HG03175 (cell line): Measurements from ENCODE around the gene SRPK3.

ENCODE experiments used
- ATAC-seq: cut with Tn5 transposase; IDR thresholded peaks from one replicate; pipeline ENCODE4 v1.9.1; 2021; ENCODE audit warnings: mild to moderate bottlenecking, moderate library complexity; ENCODE audit not compliant: unreplicated experiment

The SRPK3 gene

DNA sequence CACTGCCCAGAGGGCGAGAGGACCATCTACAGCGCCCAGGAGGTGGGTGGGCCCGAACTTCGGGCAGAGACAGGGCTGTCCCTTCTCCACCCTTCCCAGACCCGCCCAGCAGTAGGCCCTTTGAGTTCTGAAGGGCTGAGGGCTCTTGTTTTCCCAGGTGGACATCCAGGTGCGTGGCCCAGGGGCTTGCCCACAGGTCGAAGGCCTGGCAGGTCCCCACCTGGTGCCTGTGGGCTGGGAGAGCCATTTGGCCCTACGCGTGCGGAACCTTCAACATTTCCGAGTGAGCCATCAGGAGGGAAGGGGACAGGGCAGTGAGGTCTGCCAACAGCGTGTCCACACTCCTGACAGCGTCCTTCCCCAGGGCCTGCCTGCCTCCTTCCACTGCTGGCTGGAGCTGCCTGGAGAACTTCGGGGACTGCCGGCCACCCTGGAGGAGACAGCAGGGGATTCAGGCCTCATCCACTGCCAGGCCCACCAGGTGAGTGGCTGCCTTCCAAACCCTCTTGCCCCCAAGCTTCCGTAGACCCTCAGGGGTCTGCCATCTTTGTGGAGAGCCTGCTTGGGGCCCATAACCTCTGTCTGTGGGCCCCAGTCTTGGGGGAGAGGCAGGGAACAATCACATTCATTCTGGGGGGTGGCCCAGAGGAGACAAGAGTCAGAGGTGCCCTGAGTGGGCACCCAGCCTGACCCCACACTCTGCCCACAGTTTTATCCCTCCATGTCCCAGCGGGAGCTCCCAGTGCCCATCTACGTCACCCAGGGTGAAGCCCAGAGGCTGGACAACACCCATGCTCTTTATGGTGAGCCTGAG, 10.0 kb upstream of the SRPK3 start:
- no peak for ATAC-seq

DNA sequence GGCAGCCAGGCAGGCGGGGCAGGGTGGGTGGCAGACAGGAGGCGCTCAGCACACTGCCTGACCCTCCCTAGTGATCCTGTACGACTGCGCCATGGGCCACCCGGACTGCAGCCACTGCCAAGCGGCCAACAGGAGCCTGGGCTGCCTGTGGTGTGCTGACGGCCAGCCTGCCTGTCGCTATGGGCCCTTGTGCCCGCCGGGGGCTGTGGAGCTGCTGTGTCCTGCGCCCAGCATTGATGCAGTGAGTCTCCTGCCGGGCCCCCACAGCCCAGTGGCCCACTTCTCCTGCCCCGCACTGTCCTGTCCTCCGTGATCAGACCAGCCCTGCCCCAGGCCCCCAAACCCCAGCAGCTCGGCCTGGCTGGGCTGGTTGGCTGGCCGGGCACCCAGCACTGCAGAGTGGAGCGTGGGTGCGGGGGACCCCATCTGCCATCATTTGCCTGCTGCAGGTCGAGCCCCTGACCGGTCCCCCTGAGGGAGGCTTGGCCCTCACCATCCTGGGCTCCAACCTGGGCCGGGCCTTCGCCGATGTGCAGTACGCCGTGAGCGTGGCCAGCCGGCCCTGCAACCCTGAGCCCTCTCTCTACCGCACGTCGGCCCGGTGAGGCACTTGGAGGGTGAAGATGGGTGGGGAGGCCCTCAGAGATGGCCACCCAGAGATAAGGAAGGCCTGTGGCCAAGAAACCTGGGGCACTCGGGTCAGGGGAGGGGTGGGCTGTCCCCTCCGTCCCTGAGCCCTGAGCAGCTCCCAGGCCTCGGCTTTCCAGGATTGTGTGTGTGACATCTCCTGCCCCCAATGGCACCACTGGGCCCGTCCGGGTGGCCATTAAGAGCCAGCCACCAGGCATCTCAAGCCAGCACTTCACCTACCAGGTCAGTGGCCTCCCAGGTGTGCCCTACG, 9.2 kb upstream of the SRPK3 start:
- ATAC-seq = no peak

DNA sequence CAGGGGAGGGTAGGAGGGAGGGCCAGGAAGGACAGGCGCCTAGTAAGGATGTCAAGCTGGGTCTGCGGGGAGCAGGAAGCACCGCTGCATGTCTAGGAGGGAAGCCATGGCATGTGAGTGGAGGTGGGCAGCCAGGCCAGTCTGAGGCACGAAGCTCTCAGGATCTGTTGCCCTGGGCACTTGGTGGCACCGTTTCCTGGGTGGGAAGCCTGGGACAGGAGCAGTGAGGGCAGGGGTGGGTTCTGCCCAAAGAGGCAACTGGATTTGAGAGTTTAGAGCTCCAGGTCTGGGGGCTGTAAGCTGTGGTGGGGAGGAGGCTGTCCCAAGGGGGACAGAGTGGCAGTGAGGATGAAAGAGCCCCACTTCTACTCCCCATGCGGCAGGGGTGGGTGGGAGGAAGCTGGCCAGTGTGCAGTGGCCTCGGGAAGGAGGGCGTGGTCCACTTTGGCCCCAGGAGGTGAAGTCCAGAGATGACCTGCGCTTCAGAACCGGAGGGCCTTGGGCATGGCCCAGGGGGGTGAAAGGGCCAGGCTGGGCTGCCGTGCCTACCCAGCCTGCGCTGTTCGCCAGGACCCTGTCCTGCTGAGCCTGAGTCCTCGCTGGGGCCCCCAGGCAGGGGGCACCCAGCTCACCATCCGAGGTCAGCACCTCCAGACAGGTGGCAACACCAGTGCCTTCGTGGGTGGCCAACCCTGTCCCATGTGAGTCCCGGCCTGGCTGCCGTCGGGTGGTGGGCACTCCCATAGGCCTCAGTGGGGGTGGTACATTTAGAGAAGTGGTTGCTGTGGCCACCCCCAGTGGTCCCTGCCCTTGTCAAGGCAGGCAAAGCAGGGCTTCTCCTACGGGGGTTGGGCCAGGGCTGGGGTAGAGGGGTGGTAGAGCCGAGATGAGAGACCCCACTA, 8.3 kb upstream of the SRPK3 start:
- ATAC-seq = no peak

DNA sequence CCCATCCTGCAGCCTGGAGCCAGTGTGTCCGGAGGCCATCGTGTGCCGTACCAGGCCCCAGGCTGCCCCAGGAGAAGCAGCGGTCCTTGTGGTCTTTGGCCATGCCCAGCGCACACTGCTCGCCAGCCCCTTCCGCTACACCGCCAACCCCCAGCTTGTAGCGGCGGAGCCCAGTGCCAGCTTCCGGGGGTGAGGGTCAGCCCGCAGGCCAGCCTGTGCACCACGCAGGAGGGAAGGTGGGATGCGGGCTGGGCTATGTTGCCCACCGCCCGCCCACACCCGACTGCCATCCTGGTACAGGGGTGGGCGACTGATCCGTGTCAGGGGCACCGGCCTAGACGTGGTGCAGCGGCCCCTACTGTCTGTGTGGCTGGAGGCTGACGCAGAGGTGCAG, 7.6 kb upstream of the SRPK3 start:
- ATAC-seq = no peak

DNA sequence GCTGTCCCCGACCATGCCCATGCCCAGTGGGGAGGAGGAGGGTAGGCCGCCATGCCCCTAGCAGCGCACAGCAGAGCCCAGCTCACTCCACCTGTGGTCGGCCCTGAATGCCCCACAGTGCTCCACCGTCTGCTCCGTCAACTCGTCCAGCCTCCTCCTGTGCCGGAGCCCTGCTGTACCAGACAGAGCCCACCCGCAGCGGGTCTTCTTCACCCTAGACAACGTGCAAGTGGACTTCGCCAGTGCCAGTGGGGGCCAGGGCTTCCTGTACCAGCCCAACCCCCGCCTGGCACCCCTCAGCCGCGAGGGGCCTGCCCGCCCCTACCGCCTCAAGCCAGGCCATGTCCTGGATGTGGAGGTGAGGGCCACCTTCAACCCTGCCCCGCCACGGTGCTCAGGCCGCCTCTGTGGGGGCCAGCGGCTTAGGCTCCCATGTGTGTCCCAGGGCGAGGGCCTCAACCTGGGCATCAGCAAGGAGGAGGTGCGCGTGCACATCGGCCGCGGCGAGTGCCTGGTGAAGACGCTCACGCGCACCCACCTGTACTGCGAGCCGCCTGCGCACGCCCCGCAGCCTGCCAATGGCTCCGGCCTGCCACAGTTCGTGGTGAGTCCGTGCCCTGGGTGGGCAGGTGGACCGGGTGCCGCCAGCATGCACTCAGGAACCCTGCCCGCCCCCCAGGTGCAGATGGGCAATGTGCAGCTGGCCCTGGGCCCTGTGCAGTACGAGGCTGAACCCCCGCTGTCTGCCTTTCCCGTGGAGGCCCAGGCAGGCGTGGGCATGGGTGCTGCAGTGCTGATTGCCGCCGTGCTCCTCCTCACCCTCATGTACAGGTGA, 6.9 kb upstream of the SRPK3 start:
- ATAC-seq = no peak

DNA sequence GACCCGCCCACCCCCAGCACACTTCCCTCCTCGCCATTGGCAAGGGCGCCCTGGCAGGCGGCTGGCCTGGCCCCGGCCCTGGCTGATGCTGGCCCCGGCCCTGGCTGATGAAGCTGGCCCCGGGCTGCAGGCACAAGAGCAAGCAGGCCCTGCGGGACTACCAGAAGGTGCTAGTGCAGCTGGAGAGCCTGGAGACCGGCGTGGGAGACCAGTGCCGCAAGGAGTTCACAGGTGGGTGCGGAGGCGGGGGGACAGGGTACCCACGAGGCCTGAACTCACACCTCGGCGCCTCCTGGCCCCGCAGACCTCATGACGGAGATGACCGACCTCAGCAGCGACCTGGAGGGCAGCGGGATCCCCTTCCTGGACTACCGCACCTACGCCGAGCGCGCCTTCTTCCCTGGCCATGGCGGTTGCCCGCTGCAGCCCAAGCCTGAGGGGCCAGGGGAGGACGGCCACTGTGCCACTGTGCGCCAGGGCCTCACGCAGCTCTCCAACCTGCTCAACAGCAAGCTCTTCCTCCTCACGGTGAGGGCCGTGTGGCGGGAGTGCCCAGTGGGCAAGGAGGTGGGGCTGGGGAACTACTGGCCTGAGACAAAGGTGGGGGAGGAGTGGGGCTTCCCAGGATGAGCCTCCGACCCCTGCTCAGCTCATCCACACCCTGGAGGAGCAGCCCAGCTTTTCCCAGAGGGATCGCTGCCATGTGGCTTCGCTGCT, 6.1 kb upstream of the SRPK3 start:
- ATAC-seq = no peak

DNA sequence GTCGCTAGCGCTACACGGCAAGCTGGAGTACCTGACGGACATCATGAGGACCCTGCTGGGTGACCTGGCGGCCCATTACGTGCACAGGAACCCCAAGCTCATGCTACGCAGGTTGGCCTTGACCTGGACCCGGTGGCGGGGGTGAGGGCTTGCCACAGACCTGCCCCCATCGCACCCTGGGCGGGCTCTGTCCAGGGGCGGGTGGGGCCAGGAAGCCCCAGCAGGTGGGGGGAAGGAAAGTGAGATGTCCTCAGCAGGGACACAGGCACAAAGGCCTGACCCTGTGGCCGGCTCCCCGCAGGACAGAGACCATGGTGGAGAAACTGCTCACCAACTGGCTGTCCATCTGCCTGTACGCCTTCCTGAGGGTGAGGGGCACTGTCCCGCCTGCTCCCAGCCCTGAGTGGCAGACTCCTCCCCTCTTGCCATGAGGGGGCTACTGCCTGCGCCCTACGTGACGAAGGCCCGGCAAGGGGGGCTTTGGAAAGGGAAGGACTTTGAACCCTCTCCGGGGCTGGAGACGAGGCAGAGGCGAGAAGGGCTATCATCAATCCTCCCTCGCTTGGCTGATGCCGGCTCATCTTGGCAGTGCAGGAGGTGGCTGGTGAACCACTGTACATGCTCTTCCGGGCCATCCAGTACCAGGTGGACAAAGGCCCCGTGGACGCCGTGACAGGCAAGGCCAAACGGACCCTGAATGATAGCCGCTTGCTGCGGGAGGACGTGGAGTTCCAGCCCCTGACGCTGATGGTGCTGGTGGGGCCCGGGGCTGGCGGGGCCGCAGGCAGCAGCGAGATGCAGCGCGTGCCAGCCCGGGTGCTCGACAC, 5.3 kb upstream of the SRPK3 start:
- ATAC-seq = no peak

DNA sequence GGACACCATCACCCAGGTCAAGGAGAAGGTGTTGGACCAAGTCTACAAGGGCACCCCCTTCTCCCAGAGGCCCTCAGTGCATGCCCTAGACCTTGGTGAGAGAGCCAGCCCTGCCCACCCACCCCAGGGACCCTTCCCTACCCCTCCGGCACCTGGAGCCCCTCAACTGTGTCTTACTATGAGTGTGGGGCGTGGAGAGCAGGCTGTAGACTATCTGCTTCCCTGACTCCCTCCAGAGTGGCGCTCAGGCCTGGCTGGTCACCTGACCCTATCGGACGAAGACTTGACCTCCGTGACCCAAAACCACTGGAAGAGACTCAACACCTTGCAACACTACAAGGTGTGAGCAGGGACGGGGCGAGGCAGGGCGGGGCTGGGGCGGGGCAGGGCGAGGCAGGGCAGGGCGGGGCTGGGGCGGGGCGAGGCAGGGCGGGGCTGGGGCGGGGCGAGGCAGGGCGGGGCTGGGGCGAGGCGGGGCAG, 4.7 kb upstream of the SRPK3 start:
- ATAC-seq = no peak

DNA sequence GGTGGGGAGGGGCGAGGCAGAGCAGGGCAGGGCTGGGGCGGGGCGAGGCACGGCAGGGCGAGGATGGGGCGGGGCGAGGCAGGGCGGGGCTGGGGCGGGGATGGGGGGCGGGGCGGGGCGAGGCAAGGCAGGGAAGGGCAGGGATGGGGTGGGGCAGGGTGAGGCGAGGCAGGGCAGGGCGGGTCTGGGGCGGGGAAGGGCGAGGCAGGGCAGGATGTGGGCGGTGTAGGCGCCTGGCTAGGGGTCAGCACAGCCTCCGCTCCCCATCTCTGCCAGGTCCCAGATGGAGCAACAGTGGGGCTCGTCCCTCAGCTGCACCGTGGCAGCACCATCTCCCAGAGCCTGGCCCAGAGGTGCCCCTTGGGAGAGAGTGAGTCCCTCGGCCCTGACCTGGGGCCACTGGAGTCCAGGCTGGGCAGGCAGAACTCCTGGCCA, 4.2 kb upstream of the SRPK3 start:
- ATAC-seq = no peak

DNA sequence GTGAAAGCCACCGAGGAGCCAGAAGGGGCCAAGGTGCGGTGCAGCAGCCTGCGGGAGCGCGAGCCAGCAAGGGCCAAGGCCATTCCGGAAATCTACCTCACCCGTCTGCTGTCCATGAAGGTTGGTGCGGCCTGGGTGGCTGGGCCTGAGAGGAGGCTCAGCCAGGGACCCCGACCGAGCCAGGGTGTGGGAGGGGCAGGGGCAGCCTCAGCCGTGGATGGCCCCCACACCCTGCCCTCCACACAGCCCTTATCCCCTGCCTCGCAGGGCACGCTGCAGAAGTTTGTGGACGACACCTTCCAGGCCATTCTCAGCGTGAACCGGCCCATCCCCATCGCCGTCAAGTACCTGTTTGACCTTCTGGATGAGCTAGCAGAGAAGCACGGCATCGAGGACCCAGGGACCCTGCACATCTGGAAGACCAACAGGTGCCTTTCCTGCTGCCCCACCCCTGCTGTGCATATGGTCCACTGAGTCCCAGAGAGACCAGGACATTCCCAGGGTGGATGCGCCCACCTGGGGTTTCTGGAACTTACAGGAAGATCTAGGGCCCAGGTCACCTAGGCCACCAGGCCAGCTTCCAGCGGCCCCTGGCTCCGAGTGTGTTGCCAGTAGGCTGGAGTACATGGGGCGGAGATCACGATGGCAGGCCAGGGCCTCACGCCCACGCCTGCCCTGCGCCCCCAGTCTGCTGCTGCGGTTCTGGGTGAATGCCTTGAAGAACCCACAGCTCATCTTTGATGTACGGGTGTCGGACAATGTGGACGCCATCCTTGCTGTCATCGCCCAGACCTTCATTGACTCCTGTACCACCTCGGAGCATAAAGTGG, 3.4 kb upstream of the SRPK3 start:
- ATAC-seq = no peak

DNA sequence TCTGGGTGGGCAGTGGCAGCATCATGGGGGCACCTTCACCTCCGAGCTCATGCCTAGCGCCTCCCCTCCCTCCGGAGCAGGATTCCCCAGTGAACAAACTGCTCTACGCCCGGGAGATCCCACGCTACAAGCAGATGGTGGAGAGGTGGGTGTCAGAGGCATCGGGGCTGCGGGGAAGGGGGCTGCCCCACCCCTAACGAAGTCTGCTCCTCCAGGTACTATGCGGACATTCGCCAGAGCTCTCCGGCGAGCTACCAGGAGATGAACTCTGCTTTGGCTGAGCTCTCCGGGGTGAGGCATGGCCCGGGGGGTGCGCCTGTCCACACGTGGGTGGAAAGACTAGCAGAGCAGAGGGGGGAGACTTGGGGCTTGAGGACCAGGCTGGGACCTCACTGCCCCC, 2.7 kb upstream of the SRPK3 start:
- ATAC-seq = no peak

DNA sequence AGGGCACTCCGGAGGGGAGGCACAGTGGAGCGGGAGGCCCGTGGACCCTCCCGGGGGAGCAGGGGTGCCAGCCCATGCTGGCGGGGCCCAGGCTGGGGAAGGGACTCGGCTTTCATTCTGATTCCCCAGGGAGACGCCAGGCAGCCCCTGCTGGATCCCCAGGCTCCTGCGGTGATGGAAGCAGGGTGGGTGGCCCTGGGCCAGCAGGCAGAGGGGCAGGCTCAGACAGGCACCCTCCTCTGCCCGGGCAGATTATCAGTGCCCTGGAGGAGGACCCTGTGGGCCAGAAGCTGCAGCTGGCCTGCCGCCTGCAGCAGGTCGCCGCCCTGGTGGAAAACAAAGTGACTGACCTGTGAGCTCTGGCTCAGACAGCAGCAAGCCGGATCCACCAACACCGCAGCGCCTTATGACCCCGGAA, 2.1 kb upstream of the SRPK3 start:
- no peak for ATAC-seq

DNA sequence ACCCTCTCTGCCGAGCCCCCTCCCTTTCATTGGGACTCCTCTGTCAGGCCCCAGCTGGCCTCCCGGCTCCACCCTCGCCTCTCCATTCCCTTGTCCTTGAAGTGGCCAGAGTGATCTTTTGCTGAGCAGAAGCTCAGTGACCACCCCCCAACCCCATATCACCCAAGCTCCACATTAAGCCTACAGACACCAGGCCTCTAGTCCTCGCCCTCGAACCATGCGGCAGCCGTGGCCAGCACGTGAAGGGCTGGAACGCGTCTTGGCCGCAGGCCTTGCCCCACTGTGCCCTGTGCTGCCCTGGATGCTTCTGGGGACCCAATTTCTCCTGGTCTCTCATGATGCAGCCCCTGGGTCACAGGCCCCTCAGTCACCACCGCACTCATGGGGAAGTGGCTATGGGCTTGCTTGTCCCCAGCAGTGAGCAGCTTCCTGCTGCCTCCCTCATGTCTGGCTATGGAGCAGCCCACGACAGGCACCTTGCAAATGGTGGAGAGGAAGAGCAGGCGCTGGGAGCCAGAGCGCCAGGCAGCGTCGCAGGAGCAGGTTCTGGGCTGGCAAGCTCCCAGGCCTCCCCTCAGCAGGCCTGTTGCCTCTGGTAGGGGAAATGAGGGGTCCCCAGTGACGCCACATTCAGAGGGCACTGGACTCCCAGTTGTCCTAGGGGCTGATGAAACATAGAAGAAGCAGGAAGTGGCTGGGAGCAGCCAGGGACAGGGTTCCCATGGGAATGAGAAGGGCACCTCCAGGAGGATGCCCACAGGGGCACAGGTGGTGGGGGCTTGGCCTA, 757 bp upstream of the SRPK3 start:
- ATAC-seq = no peak

DNA sequence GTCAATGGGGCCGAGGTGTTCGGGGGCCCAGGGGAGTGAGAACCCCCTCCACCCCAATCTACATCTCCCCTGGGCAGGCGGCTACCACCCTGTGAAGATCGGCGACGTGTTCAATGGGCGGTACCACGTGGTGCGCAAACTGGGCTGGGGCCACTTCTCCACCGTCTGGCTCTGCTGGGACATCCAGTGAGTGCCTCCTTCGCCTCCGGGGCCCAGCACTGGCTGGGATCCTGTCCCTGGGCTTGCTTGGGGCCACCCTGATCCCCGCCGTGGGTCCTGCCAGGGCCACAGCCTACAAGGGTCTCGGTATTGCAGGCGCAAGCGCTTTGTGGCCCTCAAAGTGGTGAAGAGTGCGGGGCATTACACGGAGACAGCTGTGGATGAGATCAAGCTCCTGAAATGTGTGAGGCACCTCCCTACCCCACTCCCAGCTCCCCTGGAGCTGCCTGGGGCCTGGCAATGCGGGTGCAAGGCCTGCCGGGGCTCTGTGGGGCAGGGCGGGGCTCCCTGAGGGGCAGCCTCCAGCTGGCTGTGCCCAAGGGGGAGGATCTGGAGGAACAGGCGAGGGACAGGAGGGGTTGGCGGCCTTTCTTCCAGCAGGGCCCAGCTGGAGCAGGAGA, 697 bp downstream of the SRPK3 start:
- no peak for ATAC-seq

DNA sequence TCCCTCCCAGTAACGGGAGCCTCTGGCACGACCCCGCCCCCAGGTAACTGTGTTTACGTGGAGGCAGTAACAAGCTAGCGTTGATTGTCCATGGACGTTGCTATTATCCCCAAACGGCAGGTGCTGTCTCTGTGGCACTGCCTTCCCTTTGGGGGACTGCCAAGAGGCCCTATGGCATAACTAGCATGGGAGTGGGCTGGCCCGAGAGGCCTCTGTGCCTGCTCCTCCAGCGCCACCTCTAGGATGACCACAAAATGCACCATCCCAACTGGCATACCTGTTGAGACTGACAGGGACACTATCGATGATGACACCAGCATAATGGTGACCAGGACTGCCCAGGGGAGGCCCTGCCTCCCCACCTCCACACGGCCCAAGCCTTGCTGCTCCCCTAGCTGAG, 1.5 kb downstream of the SRPK3 start:
- ATAC-seq = no peak

DNA sequence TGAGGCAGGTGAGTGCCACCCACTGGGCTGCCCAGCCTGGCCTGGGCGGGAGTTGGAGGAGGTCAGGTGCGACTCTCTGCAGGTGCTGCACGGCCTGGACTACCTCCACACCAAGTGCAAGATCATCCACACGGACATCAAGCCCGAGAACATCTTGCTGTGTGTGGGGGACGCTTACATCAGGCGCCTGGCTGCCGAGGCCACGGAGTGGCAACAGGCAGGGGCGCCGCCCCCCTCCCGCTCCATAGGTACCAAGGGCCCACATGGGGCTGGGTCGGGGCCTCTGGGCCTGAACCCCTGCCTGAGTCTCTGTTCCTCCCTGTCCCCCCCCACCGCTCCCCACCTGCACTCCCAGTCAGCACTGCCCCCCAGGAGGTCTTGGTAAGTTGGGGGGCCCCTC, 2.0 kb downstream of the SRPK3 start:
- no peak for ATAC-seq
